ENCODE data around the gene ROBO2. TPM values are rescaled to one million over a fixed set of nuclear protein-coding genes. Genes with fewer than 3 reads are reported as not detected.

The ROBO2 gene
- total RNA-seq, 1 donor from 2014 or later, result 330 TPM

- no peaks in the 10 kb centered on the region for H3K9me3 Mint-ChIP-seq (ENCODE audit: unreplicated experiment)
- H3K27me3 Mint-ChIP-seq (ENCODE audit: unreplicated experiment), result peaks cover 2% of the 10 kb centered on the region
- no peak overlapping the region for H3K27ac Mint-ChIP-seq (ENCODE audit: unreplicated experiment)
- no peaks in the 10 kb centered on the region for H3K36me3 Mint-ChIP-seq (ENCODE audit: unreplicated experiment)
- H3K4me3 Mint-ChIP-seq (ENCODE audit: unreplicated experiment), result no peak overlapping the region
- H3K4me1 Mint-ChIP-seq (ENCODE audit: low read depth, unreplicated experiment), result peaks cover 28% of the 10 kb centered on the region
- no peak for DNase-seq
- no peak for TF ChIP-seq CTCF (IDR thresholded peaks at IDR 0.05; ENCODE audit: partially characterized antibody, unreplicated experiment)
These were observed 284.2 kb downstream of the ROBO2 start for GRCh38 chr3:77324105-77324504.

- Mint-ChIP-seq H3K9me3 (ENCODE audit: unreplicated experiment) (no peaks in the 10 kb centered on the region), H3K27me3 (ENCODE audit: unreplicated experiment) (peaks cover 4% of the 10 kb centered on the region), H3K36me3 (ENCODE audit: unreplicated experiment) (no peaks in the 10 kb centered on the region), H3K4me1 (ENCODE audit: low read depth, unreplicated experiment) (peaks cover 18% of the 10 kb centered on the region), H3K27ac (ENCODE audit: unreplicated experiment) (no peak overlapping the region), H3K4me3 (ENCODE audit: unreplicated experiment) (no peak overlapping the region)
- no peak for TF ChIP-seq CTCF (IDR thresholded peaks at IDR 0.05; ENCODE audit: partially characterized antibody, unreplicated experiment)
- no peak for DNase-seq
These were observed 285.4 kb downstream of the ROBO2 start for GRCh38 chr3:77325280-77325679.

GRCh38 chr3:77325702-77326101 lies 285.8 kb downstream of the ROBO2 start:
- no peaks in the 10 kb centered on the region for H3K9me3 Mint-ChIP-seq (ENCODE audit: unreplicated experiment)
- TF ChIP-seq CTCF (IDR thresholded peaks at IDR 0.05; ENCODE audit: partially characterized antibody, unreplicated experiment), result no peak
- H3K27ac Mint-ChIP-seq (ENCODE audit: unreplicated experiment), result no peak overlapping the region
- DNase-seq, result no peak
- H3K4me1 Mint-ChIP-seq (ENCODE audit: low read depth, unreplicated experiment), result peaks cover 16% of the 10 kb centered on the region
- peaks cover 4% of the 10 kb centered on the region for H3K27me3 Mint-ChIP-seq (ENCODE audit: unreplicated experiment)
- H3K4me3 Mint-ChIP-seq (ENCODE audit: unreplicated experiment), result no peak overlapping the region
- no peaks in the 10 kb centered on the region for H3K36me3 Mint-ChIP-seq (ENCODE audit: unreplicated experiment)

GRCh38 chr3:77326586-77326985 lies 286.7 kb downstream of the ROBO2 start:
- TF ChIP-seq CTCF (IDR thresholded peaks at IDR 0.05; ENCODE audit: partially characterized antibody, unreplicated experiment), result no peak
- no peak for DNase-seq
- Mint-ChIP-seq H3K9me3 (ENCODE audit: unreplicated experiment) (no peaks in the 10 kb centered on the region), H3K4me3 (ENCODE audit: unreplicated experiment) (no peak overlapping the region), H3K27me3 (ENCODE audit: unreplicated experiment) (peaks cover 4% of the 10 kb centered on the region), H3K4me1 (ENCODE audit: low read depth, unreplicated experiment) (peaks cover 8% of the 10 kb centered on the region), H3K36me3 (ENCODE audit: unreplicated experiment) (no peaks in the 10 kb centered on the region), H3K27ac (ENCODE audit: unreplicated experiment) (no peak overlapping the region)

GRCh38 chr3:77328690-77329089 lies 288.8 kb downstream of the ROBO2 start:
- peaks cover 4% of the 10 kb centered on the region for H3K27me3 Mint-ChIP-seq (ENCODE audit: unreplicated experiment)

More at GRCh38 chr3:77328690-77329089, 288.8 kb downstream of the ROBO2 start:
- no peak overlapping the region for H3K4me3 Mint-ChIP-seq (ENCODE audit: unreplicated experiment)
- no peak overlapping the region for H3K27ac Mint-ChIP-seq (ENCODE audit: unreplicated experiment)
- H3K36me3 Mint-ChIP-seq (ENCODE audit: unreplicated experiment), result no peaks in the 10 kb centered on the region
- DNase-seq, result no peak
- H3K4me1 Mint-ChIP-seq (ENCODE audit: low read depth, unreplicated experiment), result peaks cover 2% of the 10 kb centered on the region
- no peak for TF ChIP-seq CTCF (IDR thresholded peaks at IDR 0.05; ENCODE audit: partially characterized antibody, unreplicated experiment)
- no peaks in the 10 kb centered on the region for H3K9me3 Mint-ChIP-seq (ENCODE audit: unreplicated experiment)
